ENCODE data around the gene CEP112.

- TF ChIP-seq CTCF (IDR thresholded peaks at IDR 0.05) (no peak), POLR2A (IDR thresholded peaks at IDR 0.05) (no peak)
Observed at GRCh38 chr17:66008680-66009079, 183.3 kb downstream of the CEP112 start.
